ENCODE results near the gene DTX3L.

The DTX3L gene

GRCh38 chr3:122564155-122564912 is at the start of gene DTX3L, which contains the start of gene PARP9:
DTX3L (plus strand) TSS chr3:122564338; CDS start chr3:122564427, 89 bp downstream.
PARP9 (minus strand) TSS chr3:122564300; CDS start chr3:122559620, 4,680 bp downstream.
- in situ Hi-C loops (cut with MboI; ENCODE audit: low sequenced_read_pairs), result no loop called here

GRCh38 chr3:122515020-122515468 is 49.1 kb upstream of the DTX3L start:
- in situ Hi-C loops (cut with MboI; ENCODE audit: low sequenced_read_pairs), result no loop called here

GRCh38 chr3:122515870-122516269 is 48.3 kb upstream of the DTX3L start:
- in situ Hi-C loops (cut with MboI; ENCODE audit: low sequenced_read_pairs), result no loop called here

- in situ Hi-C loops (cut with MboI; ENCODE audit: low sequenced_read_pairs), result no loop called here
Measured at GRCh38 chr3:122516846-122517360, 47.2 kb upstream of the DTX3L start.

- in situ Hi-C loops (cut with MboI; ENCODE audit: low sequenced_read_pairs), result no loop called here
Measured at GRCh38 chr3:122519693-122520092, 44.4 kb upstream of the DTX3L start.

GRCh38 chr3:122520861-122521260 is 43.3 kb upstream of the DTX3L start:
- in situ Hi-C loops (cut with MboI; ENCODE audit: low sequenced_read_pairs), result no loop called here

GRCh38 chr3:122523317-122523716 is 40.8 kb upstream of the DTX3L start:
- in situ Hi-C loops (cut with MboI; ENCODE audit: low sequenced_read_pairs), result no loop called here

- in situ Hi-C loops (cut with MboI; ENCODE audit: low sequenced_read_pairs), result no loop called here
Measured at GRCh38 chr3:122530164-122530563, 34.0 kb upstream of the DTX3L start.

- in situ Hi-C loops (cut with MboI; ENCODE audit: low sequenced_read_pairs), result no loop called here
Measured at GRCh38 chr3:122533480-122533879, 30.7 kb upstream of the DTX3L start.

- in situ Hi-C loops (cut with MboI; ENCODE audit: low sequenced_read_pairs), result no loop called here
Measured at GRCh38 chr3:122533931-122534334, 30.2 kb upstream of the DTX3L start.

GRCh38 chr3:122535964-122536631 is 28.0 kb upstream of the DTX3L start:
- in situ Hi-C loops (cut with MboI; ENCODE audit: low sequenced_read_pairs), result no loop called here

GRCh38 chr3:122536632-122537001 is 27.5 kb upstream of the DTX3L start:
- in situ Hi-C loops (cut with MboI; ENCODE audit: low sequenced_read_pairs), result no loop called here

- in situ Hi-C loops (cut with MboI; ENCODE audit: low sequenced_read_pairs), result no loop called here
Measured at GRCh38 chr3:122538956-122539490, 25.1 kb upstream of the DTX3L start.

GRCh38 chr3:122546151-122546550 is 18.0 kb upstream of the DTX3L start:
- in situ Hi-C loops (cut with MboI; ENCODE audit: low sequenced_read_pairs), result no loop called here

- in situ Hi-C loops (cut with MboI; ENCODE audit: low sequenced_read_pairs), result no loop called here
Measured at GRCh38 chr3:122548076-122548475, 16.1 kb upstream of the DTX3L start.

- in situ Hi-C loops (cut with MboI; ENCODE audit: low sequenced_read_pairs), result no loop called here
Measured at GRCh38 chr3:122548619-122549018, 15.5 kb upstream of the DTX3L start.

GRCh38 chr3:122553171-122553570 is 11.0 kb upstream of the DTX3L start:
- in situ Hi-C loops (cut with MboI; ENCODE audit: low sequenced_read_pairs), result loop anchor here (10.0 kb wide), 1 partner anchor 122 kb away; no protein-coding TSS in a partner anchor

GRCh38 chr3:122555275-122556071 is 8.7 kb upstream of the DTX3L start:
- in situ Hi-C loops (cut with MboI; ENCODE audit: low sequenced_read_pairs), result loop anchor here (10.0 kb wide), 1 partner anchor 119 kb away; no protein-coding TSS in a partner anchor

- in situ Hi-C loops (cut with MboI; ENCODE audit: low sequenced_read_pairs), result loop anchor here (10.0 kb wide), 1 partner anchor 117 kb away; no protein-coding TSS in a partner anchor
Measured at GRCh38 chr3:122557356-122557755, 6.8 kb upstream of the DTX3L start.

GRCh38 chr3:122558605-122559004 is 5.5 kb upstream of the DTX3L start:
- in situ Hi-C loops (cut with MboI; ENCODE audit: low sequenced_read_pairs), result loop anchor here (10.0 kb wide), 1 partner anchor 116 kb away; no protein-coding TSS in a partner anchor

Data from HL-60/S4 (cell line).